CD14-positive monocyte (primary cell): ENCODE data around the gene LEUTX. TPM values are rescaled to one million over a fixed set of nuclear protein-coding genes. Genes with fewer than 3 reads are reported as not detected.

Experiments
- DNase-seq, 3 donors: peaks; one replicate each; pipeline ENCODE4 v3.0.0-alpha.2; 2011 to 2022
- H2AFZ ChIP-seq: 2 replicates; pipeline ENCODE4 v1.6.0; 2012; ENCODE audit warnings: mild to moderate bottlenecking, low read depth, low read length, inconsistent platforms; ENCODE audit not compliant: insufficient read depth, poor library complexity, severe bottlenecking
- H3K27ac ChIP-seq, 2 donors: 1 replicate in 1 of 2; 2 replicates in 1 of 2; pipeline ENCODE4 v1.5.1; 2012 to 2013; ENCODE audit warnings: low read length in 2 of 2, control low read depth in 1 of 2, inconsistent platforms in 1 of 2, low read depth in 1 of 2, mild to moderate bottlenecking in 1 of 2
- H3K27me3 ChIP-seq, 2 donors: one replicate each; pipeline versions ENCODE4 v1.6.0 to v1.6.1; 2011 to 2013; ENCODE audit warnings: low read length in 2 of 2; ENCODE audit not compliant: control insufficient read depth in 2 of 2, insufficient read depth in 2 of 2
- H3K36me3 ChIP-seq, 2 donors: replicated peaks in 1 of 2; 1 replicate in 1 of 2; 2 replicates in 1 of 2; pipeline versions ENCODE4 v1.5.1 to v1.6.1; 2012 to 2013; ENCODE audit warnings: low read length in 2 of 2, control low read depth in 1 of 2, inconsistent platforms in 1 of 2, mild to moderate bottlenecking in 1 of 2; ENCODE audit not compliant: insufficient read depth in 2 of 2, control insufficient read depth in 1 of 2
- H3K4me1 ChIP-seq, 2 donors: 1 replicate in 1 of 2; 2 replicates in 1 of 2; pipeline versions ENCODE4 v1.5.1 to v1.6.1; 2012 to 2013; ENCODE audit warnings: low read length in 2 of 2, control low read depth in 1 of 2, inconsistent platforms in 1 of 2, mild to moderate bottlenecking in 1 of 2, moderate library complexity in 1 of 2; ENCODE audit not compliant: insufficient read depth in 2 of 2, control insufficient read depth in 1 of 2
- H3K4me2 ChIP-seq: replicated peaks from 2 replicates; pipeline ENCODE3; 2012; ENCODE audit warnings: low read length, moderate library complexity, mild to moderate bottlenecking; ENCODE audit not compliant: poor library complexity, severe bottlenecking; ENCODE audit errors: extremely low read depth
- H3K4me3 ChIP-seq, 3 experiments: fragments of 200-600 bp in 1 of 3; sonication (generic) in 1 of 3; replicated peaks in 1 of 3; 1 replicate in 2 of 3; 2 replicates in 1 of 3; pipeline ENCODE4 v1.5.1; 2011 to 2013; ENCODE audit warnings: low read length in 3 of 3, mild to moderate bottlenecking in 3 of 3, control low read depth in 2 of 3, low read depth in 2 of 3, inconsistent platforms in 1 of 3, moderate library complexity in 1 of 3
- H3K79me2 ChIP-seq: 2 replicates; pipeline ENCODE4 v1.6.0; 2012; ENCODE audit warnings: mild to moderate bottlenecking, control low read depth, inconsistent platforms, low read length, moderate library complexity; ENCODE audit not compliant: insufficient read depth
- H3K9ac ChIP-seq: 2 replicates; pipeline ENCODE4 v1.6.0; 2017; ENCODE audit warnings: low read length, mild to moderate bottlenecking; ENCODE audit not compliant: insufficient read depth, poor library complexity, severe bottlenecking
- H3K9me3 ChIP-seq, 2 donors: replicated peaks in 1 of 2; 1 replicate in 1 of 2; 2 replicates in 1 of 2; pipeline versions ENCODE4 v1.5.1 to v1.6.1; 2012 to 2013; ENCODE audit warnings: low read length in 2 of 2, control low read depth in 1 of 2; ENCODE audit not compliant: control insufficient read depth in 1 of 2, insufficient read depth in 1 of 2
- H4K20me1 ChIP-seq: 2 replicates; pipeline ENCODE4 v1.6.0; 2012; ENCODE audit warnings: mild to moderate bottlenecking, low read length, control low read depth, moderate library complexity; ENCODE audit not compliant: insufficient read depth
- H3K27ac Mint-ChIP-seq, 7 donors: one replicate each; pipeline ENCODE4 v1.8.0; 2020; ENCODE audit warnings: mild to moderate bottlenecking in 7 of 7, mixed read lengths in 7 of 7, moderate library complexity in 6 of 7, inconsistent platforms in 2 of 7
- H3K27me3 Mint-ChIP-seq, 3 donors: one replicate each; pipeline ENCODE4 v1.8.0; 2021 to 2022; ENCODE audit warnings: low read depth in 3 of 3, mild to moderate bottlenecking in 3 of 3, mixed read lengths in 3 of 3, moderate library complexity in 3 of 3, inconsistent platforms in 1 of 3
- H3K36me3 Mint-ChIP-seq, 2 donors: one replicate each; pipeline ENCODE4 v1.8.0; 2020; ENCODE audit warnings: mixed read lengths in 2 of 2, inconsistent platforms in 1 of 2, mild to moderate bottlenecking in 1 of 2
- H3K4me1 Mint-ChIP-seq: one replicate; pipeline ENCODE4 v1.8.0; 2020; ENCODE audit warnings: mild to moderate bottlenecking, mixed read lengths
- H3K4me3 Mint-ChIP-seq, 2 donors: one replicate each; pipeline ENCODE4 v1.8.0; 2020; ENCODE audit warnings: mild to moderate bottlenecking in 2 of 2, mixed read lengths in 2 of 2, moderate library complexity in 1 of 2
- H3K9me3 Mint-ChIP-seq, 7 donors: one replicate each; pipeline ENCODE4 v1.8.0; 2020 to 2022; ENCODE audit warnings: mixed read lengths in 7 of 7, mild to moderate bottlenecking in 6 of 7, moderate library complexity in 6 of 7, inconsistent platforms in 2 of 7
- WGBS: methylation state at CpG from one replicate; pipeline ENCODE4 v1.1.5; 2013; ENCODE audit warnings: missing lambda C conversion rate; ENCODE audit not compliant: insufficient coverage; 5-methylcytosine and 5-hydroxymethylcytosine counted together
- intact Hi-C, 2 donors: fragments of 100-400 bp; cut with micrococcal nuclease; formaldehyde crosslinking; loops; one replicate each; pipeline versions ENCODE4 v1.15.0 to v1.15.1; 2023
- polyA plus RNA-seq, 3 donors: library from polyadenylated mRNA; depleted of rRNA in 1 of 3; unstranded in 2 of 3; stranded (reverse) in 1 of 3; fragments of 300-500 nt in 2 of 3; fragments of >200 nt in 1 of 3; fragmentation: Illumina TruSeq in 2 of 3; gene quantifications; 1 replicate in 2 of 3; 2 replicates in 1 of 3; pipeline ENCODE4 v1.2.3, GENCODE V29; 2012 to 2021
- TF ChIP-seq, protein P1 (sequence below): fragments of 200-600 bp; IDR thresholded peaks from one replicate; pipeline ENCODE4 v1.8.0; 2022; ENCODE audit warnings: antibody characterized with exemption, mild to moderate bottlenecking

Gene LEUTX
- polyA plus RNA-seq, 3 donors, result not detected

DNA sequence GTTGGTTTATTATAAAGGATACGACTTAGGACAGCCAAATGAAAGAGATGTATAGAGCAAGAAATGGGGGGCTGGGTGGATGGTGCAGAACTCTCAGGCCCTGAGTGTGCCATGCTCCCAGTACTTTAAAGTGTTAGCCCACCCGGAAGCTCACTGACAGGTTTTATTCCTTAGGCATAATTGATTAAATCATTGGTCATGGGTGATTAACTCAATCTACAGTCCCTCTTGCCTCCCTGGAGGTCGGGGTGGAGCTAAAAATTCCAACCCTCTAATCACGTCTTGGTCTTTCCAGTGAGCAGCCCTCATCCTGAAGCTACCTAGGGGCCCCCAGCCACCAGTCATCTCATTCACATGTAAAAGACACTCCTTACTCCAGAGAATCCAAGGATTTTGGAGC is 9.9 kb upstream of the LEUTX start:
- Mint-ChIP-seq H3K27me3 (peaks cover 5 to 14% (median 5%) of the 10 kb centered on the region in 3 donors), H3K9me3 (peaks cover 2 to 11% (median 6%) of the 10 kb centered on the region in 7 donors), H3K36me3 (no peaks in the 10 kb centered on the region), H3K4me1 (no peaks in the 10 kb centered on the region), H3K27ac (no peak overlapping the region), H3K4me3 (no peak overlapping the region)
- peaks cover 6 to 8% of the 10 kb centered on the region in 2 donors for H3K9me3 ChIP-seq
- peaks cover 0 to 4% of the 10 kb centered on the region in 2 donors for H3K27me3 ChIP-seq
- H3K27ac ChIP-seq, result no peak overlapping the region
- intact Hi-C loops, result loop anchor here in 1 of 2 donors (5.0 kb wide), 1 partner anchor 216 kb away; no protein-coding TSS in a partner anchor
- no peak overlapping the region for H3K4me3 ChIP-seq
- no peak overlapping the region for H3K9ac ChIP-seq
- H3K4me2 ChIP-seq, result no peak overlapping the region
- H3K36me3 ChIP-seq, result no peaks in the 10 kb centered on the region
- no peaks in the 10 kb centered on the region for H3K4me1 ChIP-seq
- no peaks in the 10 kb centered on the region for H3K79me2 ChIP-seq
- no peak overlapping the region for H2AFZ ChIP-seq
- WGBS, result 59% methylated on average over 2 of the region's 4 CpGs
- H4K20me1 ChIP-seq, result no peaks in the 10 kb centered on the region
- no peak for DNase-seq
- TF ChIP-seq, protein P1, sequence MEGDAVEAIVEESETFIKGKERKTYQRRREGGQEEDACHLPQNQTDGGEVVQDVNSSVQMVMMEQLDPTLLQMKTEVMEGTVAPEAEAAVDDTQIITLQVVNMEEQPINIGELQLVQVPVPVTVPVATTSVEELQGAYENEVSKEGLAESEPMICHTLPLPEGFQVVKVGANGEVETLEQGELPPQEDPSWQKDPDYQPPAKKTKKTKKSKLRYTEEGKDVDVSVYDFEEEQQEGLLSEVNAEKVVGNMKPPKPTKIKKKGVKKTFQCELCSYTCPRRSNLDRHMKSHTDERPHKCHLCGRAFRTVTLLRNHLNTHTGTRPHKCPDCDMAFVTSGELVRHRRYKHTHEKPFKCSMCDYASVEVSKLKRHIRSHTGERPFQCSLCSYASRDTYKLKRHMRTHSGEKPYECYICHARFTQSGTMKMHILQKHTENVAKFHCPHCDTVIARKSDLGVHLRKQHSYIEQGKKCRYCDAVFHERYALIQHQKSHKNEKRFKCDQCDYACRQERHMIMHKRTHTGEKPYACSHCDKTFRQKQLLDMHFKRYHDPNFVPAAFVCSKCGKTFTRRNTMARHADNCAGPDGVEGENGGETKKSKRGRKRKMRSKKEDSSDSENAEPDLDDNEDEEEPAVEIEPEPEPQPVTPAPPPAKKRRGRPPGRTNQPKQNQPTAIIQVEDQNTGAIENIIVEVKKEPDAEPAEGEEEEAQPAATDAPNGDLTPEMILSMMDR, result no peak

DNA sequence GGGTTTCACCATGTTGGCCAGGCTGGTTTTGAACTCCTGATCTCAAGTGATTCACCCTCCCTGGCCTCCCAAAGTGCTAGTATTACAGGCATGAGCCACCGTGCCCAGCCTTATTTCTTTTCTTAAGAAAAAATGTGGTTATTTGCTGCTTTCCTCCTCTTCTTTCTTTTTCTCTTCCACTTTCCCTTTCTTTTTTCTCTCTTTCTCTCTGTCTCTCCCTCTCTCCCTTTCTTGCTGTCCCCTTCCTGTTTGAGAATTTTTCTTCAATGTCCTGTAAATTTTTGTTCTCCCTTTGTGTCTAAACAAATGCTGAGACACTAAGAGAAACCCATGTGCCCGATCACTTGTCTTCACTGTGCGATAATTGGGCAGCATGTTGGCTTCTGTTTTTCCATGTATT is 2.2 kb downstream of the LEUTX start:
- H3K4me3 ChIP-seq, result no peak overlapping the region
- Mint-ChIP-seq H3K4me1 (no peaks in the 10 kb centered on the region), H3K27me3 (peaks cover 7 to 29% (median 11%) of the 10 kb centered on the region in 3 donors)

More for the DNA sequence above, 2.2 kb downstream of the LEUTX start:
- WGBS, result 100% methylated on average over 1 of the region's 3 CpGs
- TF ChIP-seq, protein P1, result no peak
- H3K9me3 ChIP-seq, result no peaks in the 10 kb centered on the region
- no peak for DNase-seq
- H3K4me2 ChIP-seq, result no peak overlapping the region
- H3K9me3 Mint-ChIP-seq, result peaks cover 0 to 7% (median 0%) of the 10 kb centered on the region in 7 donors
- H3K27ac Mint-ChIP-seq, result no peak overlapping the region
- no peak overlapping the region for H3K27ac ChIP-seq
- intact Hi-C loops, result no loop called here
- H3K27me3 ChIP-seq, result peaks cover 2 to 4% of the 10 kb centered on the region in 2 donors
- no peaks in the 10 kb centered on the region for H3K79me2 ChIP-seq
- no peak overlapping the region for H2AFZ ChIP-seq
- H3K4me3 Mint-ChIP-seq, result no peak overlapping the region
- H4K20me1 ChIP-seq, result no peaks in the 10 kb centered on the region
- no peak overlapping the region for H3K9ac ChIP-seq
- no peaks in the 10 kb centered on the region for H3K36me3 Mint-ChIP-seq
- H3K4me1 ChIP-seq, result no peaks in the 10 kb centered on the region
- no peaks in the 10 kb centered on the region for H3K36me3 ChIP-seq
